ENCODE data around the gene SLC39A2. TPM values are rescaled to one million over a fixed set of nuclear protein-coding genes. Genes with fewer than 3 reads are reported as not detected.
A peak's percentile ranks its signal among the peaks of the same experiment; 100 is the strongest.
"Not testable (repeated sequence)": the region's sequence is repeated elsewhere in the genome, so short reads cannot be mapped to it uniquely, and the experiment has no call there.

SLC39A2 gene
- total RNA-seq, 2 experiments from 2014 or later: not detected

DNA sequence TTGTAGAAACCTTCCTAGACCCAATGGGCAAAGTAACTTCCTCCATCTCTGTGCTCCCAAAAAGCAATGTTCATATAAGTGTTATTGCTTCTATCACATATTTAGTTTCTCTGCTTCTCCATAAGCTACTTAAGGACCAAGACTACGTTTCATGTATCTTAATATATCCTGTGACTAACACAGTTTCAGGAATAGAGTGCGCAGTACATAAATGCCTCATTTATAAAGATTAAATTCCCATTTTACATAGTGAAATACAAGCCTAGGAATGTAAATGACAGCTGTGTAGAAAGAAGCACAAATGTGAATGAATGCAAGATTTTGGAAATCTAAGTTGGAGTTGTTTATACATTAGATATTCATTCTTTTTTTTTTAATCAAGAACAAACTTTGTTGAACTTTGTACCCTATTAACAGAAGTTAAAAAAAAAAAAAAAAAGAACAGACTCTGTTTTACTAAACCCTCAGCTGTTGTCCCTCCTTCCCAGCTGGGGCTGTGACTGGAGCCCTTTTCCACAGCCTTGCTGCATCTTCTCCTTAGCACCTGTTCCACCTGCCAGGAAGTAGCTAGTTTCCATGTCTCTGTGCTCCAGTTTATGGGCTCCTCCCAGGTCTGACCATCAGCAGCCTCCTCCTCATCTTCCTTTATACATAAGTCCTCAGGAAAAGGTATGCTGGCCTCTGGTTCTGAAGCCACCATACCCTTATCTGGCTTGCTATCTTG, 16.3 kb upstream of the SLC39A2 start:
- no peaks in the 10 kb centered on the region for H3K36me3 Mint-ChIP-seq (ENCODE audit: low read depth)
- no peak overlapping the region for H3K27ac ChIP-seq (ENCODE audit: low read depth in 1 of 2, low read length in 2 of 2)

DNA sequence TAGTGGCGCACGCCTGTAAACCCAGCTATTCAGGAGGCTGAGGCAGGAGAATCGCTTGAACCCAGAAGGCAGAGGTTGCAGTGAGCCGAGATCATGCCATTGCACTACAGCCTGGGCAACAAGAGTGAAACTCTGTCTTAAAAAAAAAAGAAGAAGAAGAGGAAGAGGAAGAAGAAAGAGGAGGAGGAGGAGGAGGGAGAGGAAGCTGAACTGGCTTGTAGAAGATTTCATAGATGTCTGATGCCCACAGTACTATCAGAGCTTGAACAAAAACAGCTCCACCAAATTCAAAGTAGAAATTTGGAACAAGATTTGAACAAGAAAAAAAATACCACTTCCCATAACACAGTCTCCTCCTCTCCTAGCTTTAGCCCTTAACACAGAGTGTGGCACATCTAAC, 13.4 kb upstream of the SLC39A2 start:
- H3K4me3 ChIP-seq (ENCODE audit: low read length); DNase-seq; intact Hi-C loops (cut with DNase I, micrococcal nuclease); H3K27me3 Mint-ChIP-seq; ATAC-seq (ENCODE audit: poor library complexity); H3K27ac Mint-ChIP-seq; H3K27me3 ChIP-seq (ENCODE audit: control insufficient read depth in 1 of 2, insufficient read depth in 2 of 2, low read length in 2 of 2); H3K4me3 Mint-ChIP-seq; H3K9me3 Mint-ChIP-seq; POLR2A ChIA-PET; H3K9me3 ChIP-seq (ENCODE audit: control insufficient read depth in 1 of 2, insufficient read depth in 1 of 2, low read length in 2 of 2); H3K36me3 ChIP-seq (ENCODE audit: insufficient read depth, low read length); H3K27ac ChIP-seq (ENCODE audit: low read depth in 1 of 2, low read length in 2 of 2): not testable (repeated sequence)
- peaks cover 12% of the 10 kb centered on the region for H3K36me3 Mint-ChIP-seq (ENCODE audit: low read depth)
- peaks cover 15% of the 10 kb centered on the region for H3K4me1 ChIP-seq (ENCODE audit: insufficient read depth, low read length)
- CTCF ChIA-PET: interaction anchor here (0.8 to 1.0 kb wide), 2 partner anchors 11 to 14 kb away, joined by 3 read pairs; no protein-coding TSS in a partner anchor
- peaks cover 22% of the 10 kb centered on the region for H3K4me1 Mint-ChIP-seq (ENCODE audit: low read depth)

More for the DNA sequence above, 16.3 kb upstream of the SLC39A2 start:
- intact Hi-C loops (cut with DNase I, micrococcal nuclease): no loop called here
- ATAC-seq (ENCODE audit: poor library complexity): no peak
- no peaks in the 10 kb centered on the region for H3K9me3 ChIP-seq (ENCODE audit: control insufficient read depth in 1 of 2, insufficient read depth in 1 of 2, low read length in 2 of 2)
- Mint-ChIP-seq H3K4me3 (no peak overlapping the region), H3K4me1 (ENCODE audit: low read depth) (no peaks in the 10 kb centered on the region), H3K9me3 (no peaks in the 10 kb centered on the region), H3K27me3 (peaks cover 13% of the 10 kb centered on the region), H3K27ac (no peak overlapping the region)
- H3K27me3 ChIP-seq (ENCODE audit: control insufficient read depth in 1 of 2, insufficient read depth in 2 of 2, low read length in 2 of 2): no peaks in the 10 kb centered on the region
- DNase-seq: no peak
- H3K4me3 ChIP-seq (ENCODE audit: low read length): no peak overlapping the region
- H3K36me3 ChIP-seq (ENCODE audit: insufficient read depth, low read length): no peaks in the 10 kb centered on the region
- TF ChIP-seq, protein P1, sequence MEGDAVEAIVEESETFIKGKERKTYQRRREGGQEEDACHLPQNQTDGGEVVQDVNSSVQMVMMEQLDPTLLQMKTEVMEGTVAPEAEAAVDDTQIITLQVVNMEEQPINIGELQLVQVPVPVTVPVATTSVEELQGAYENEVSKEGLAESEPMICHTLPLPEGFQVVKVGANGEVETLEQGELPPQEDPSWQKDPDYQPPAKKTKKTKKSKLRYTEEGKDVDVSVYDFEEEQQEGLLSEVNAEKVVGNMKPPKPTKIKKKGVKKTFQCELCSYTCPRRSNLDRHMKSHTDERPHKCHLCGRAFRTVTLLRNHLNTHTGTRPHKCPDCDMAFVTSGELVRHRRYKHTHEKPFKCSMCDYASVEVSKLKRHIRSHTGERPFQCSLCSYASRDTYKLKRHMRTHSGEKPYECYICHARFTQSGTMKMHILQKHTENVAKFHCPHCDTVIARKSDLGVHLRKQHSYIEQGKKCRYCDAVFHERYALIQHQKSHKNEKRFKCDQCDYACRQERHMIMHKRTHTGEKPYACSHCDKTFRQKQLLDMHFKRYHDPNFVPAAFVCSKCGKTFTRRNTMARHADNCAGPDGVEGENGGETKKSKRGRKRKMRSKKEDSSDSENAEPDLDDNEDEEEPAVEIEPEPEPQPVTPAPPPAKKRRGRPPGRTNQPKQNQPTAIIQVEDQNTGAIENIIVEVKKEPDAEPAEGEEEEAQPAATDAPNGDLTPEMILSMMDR (IDR thresholded peaks at IDR 0.05): no peak
- ChIA-PET CTCF (interaction anchor here (3.5 kb wide), 1 partner anchor 11 kb away, joined by 22 read pairs; no protein-coding TSS in a partner anchor), POLR2A (no interaction called here)
- no peaks in the 10 kb centered on the region for H3K4me1 ChIP-seq (ENCODE audit: insufficient read depth, low read length)

DNA sequence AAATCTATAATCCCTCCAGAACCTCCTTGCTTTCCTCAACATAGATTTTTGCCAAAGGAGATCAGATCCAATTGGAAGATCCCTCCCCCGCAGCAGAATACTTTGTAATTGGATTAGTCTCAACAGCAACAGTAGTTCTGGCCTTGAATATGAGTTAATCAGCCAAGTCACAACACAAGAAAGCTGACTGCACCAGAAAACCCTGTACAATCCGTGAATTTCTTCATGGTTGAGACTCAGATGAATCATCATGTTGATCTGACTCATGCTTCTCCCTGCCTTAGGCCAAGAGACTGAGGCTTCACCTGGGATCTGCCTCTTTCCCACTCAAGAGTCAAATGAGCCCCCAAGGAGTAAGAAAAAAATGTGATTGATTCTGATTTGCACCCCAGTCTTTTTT, 12.3 kb upstream of the SLC39A2 start:
- Mint-ChIP-seq H3K27me3 (peaks cover 8% of the 10 kb centered on the region), H3K36me3 (ENCODE audit: low read depth) (peaks cover 20% of the 10 kb centered on the region), H3K4me1 (ENCODE audit: low read depth) (peaks cover 32% of the 10 kb centered on the region), H3K4me3 (no peak overlapping the region), H3K27ac (no peak overlapping the region), H3K9me3 (no peaks in the 10 kb centered on the region)
- H3K9me3 ChIP-seq (ENCODE audit: control insufficient read depth in 1 of 2, insufficient read depth in 1 of 2, low read length in 2 of 2): no peaks in the 10 kb centered on the region
- H3K27me3 ChIP-seq (ENCODE audit: control insufficient read depth in 1 of 2, insufficient read depth in 2 of 2, low read length in 2 of 2): no peaks in the 10 kb centered on the region
- peak in 2 of 14 experiments; percentile 38 to 54 for DNase-seq
- intact Hi-C loops (cut with DNase I, micrococcal nuclease): no loop called here
- CTCF ChIA-PET: no interaction called here
- TF ChIP-seq, protein P1 (IDR thresholded peaks at IDR 0.05): no peak
- peaks cover 24% of the 10 kb centered on the region for H3K4me1 ChIP-seq (ENCODE audit: insufficient read depth, low read length)
- peaks cover under 1% of the 10 kb centered on the region for H3K36me3 ChIP-seq (ENCODE audit: insufficient read depth, low read length)
- POLR2A ChIA-PET: no interaction called here
- ATAC-seq (ENCODE audit: poor library complexity): no peak
- H3K27ac ChIP-seq (ENCODE audit: low read depth in 1 of 2, low read length in 2 of 2): no peak overlapping the region
- no peak overlapping the region for H3K4me3 ChIP-seq (ENCODE audit: low read length)

All from CD4-positive, alpha-beta T cell (primary cell).